GM21526 (cell line): ENCODE results near the gene LRRC55.

ENCODE experiments used
- ATAC-seq: cut with Tn5 transposase; IDR thresholded peaks from one replicate; pipeline ENCODE4 v1.9.1; 2021; ENCODE audit warnings: moderate library complexity; ENCODE audit not compliant: unreplicated experiment, low FRiP score

The LRRC55 gene

GRCh38 chr11:57231539-57232253, 49.9 kb downstream of the LRRC55 start:
- ATAC-seq, result no peak

GRCh38 chr11:57233702-57234101, 51.9 kb downstream of the LRRC55 start:
- ATAC-seq, result no peak

DNA sequence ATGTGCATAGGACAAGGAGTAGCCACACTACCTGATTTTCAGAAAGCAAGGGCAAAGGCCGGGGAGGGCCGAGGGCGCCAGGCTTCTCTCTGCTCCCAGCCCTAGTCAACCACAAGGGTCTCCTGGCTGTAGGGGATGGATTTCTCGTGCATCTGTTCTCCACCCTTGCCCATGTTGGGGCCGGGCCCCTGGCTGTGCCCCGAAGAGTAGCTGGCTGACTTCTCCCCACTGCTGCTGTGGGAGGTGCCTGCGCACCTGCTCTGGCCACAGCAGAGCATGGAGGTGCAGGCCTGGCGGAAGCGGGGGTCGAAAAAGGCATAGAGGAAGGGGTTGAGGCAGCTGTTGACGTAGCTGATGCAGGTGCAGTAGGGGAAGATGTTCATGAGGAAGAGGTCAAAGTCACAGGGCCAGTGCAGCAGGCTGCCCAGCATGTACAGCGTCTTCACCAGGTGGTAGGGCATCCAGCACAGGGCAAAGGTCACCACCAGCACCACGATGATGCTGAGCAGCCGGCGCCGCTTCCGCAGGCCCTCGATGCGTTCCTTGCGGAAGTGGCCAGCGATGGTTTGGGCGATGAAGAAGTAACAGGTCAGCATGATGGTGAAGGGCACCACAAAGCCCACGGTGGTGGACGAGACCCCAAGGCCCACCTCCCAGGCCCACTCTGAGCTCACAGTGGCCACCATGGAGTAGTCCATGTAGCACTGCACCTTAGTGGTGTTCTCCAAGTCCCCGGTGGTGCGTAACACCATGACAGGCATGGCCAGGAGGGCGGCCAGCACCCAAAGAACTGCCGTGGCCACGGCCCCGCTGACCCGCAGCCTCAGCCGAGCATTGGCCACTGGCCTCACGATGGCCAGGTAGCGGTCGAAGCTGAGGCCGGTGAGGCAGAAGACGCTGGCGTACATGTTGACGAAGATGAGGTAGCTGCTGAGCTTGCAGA, 54.3 kb downstream of the LRRC55 start:
- ATAC-seq, result no peak

- ATAC-seq, result no peak
These were observed 55.5 kb downstream of the LRRC55 start, which contains the start of gene APLNR for GRCh38 chr11:57237204-57237681. TSS of gene APLNR (minus strand) at chr11:57237250. CDS start at chr11:57237004, 246 bp downstream.

GRCh38 chr11:57239348-57239747, 57.6 kb downstream of the LRRC55 start:
- no peak for ATAC-seq

GRCh38 chr11:57240007-57240406, 58.3 kb downstream of the LRRC55 start:
- no peak for ATAC-seq

- ATAC-seq, result no peak
These were observed 59.0 kb downstream of the LRRC55 start for GRCh38 chr11:57240757-57241156.
